ENCODE data around the gene CEP350.

DNA sequence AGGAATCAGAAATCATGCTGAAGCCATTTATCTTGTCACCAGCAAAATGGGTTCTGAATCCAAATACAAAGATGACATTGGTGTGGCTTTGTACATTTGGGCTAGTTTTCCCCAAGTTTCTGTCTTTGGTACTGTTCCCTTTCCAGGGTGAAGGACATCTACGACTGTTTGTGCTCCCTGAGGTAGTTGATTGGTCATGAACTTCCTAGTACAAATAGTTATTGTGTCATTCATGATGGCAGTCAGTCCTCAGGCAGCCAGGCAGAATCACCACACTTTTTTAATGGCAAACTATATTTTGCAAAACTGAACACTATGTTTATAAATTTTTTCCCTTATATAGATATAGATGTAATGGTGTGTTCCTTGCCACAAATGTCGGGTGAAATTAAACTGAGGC, 46.0 kb downstream of the CEP350 start:
- TF ChIP-seq MAZ (IDR thresholded peaks at IDR 0.05; ENCODE audit: borderline replicate concordance, low read depth, low read length) (no peak), CHD2 (IDR thresholded peaks at IDR 0.05; ENCODE audit: low read length, partially characterized antibody) (no peak), POLR2A (IDR thresholded peaks at IDR 0.05; ENCODE audit: low read length) (no peak), ZNF302 (CRISPR knock-in tag; IDR thresholded peaks at IDR 0.05) (no peak), JUNB (IDR thresholded peaks at IDR 0.05) (no peak), RNF2 (IDR thresholded peaks at IDR 0.05; ENCODE audit: borderline replicate concordance, low read depth) (no peak), MAX (IDR thresholded peaks at IDR 0.05) (no peak), RAD21 (conservative IDR thresholded peaks at IDR 0.05 in 1 of 2, IDR thresholded peaks at IDR 0.05 in 1 of 2) (no peak), JUN (IDR thresholded peaks at IDR 0.05) (no peak), SMC3 (IDR thresholded peaks at IDR 0.05) (no peak), FOSL2 (IDR thresholded peaks at IDR 0.05) (no peak), FOSL2 (CRISPR knock-in tag; IDR thresholded peaks at IDR 0.05) (no peak)
- TF ChIP-seq, protein P1, sequence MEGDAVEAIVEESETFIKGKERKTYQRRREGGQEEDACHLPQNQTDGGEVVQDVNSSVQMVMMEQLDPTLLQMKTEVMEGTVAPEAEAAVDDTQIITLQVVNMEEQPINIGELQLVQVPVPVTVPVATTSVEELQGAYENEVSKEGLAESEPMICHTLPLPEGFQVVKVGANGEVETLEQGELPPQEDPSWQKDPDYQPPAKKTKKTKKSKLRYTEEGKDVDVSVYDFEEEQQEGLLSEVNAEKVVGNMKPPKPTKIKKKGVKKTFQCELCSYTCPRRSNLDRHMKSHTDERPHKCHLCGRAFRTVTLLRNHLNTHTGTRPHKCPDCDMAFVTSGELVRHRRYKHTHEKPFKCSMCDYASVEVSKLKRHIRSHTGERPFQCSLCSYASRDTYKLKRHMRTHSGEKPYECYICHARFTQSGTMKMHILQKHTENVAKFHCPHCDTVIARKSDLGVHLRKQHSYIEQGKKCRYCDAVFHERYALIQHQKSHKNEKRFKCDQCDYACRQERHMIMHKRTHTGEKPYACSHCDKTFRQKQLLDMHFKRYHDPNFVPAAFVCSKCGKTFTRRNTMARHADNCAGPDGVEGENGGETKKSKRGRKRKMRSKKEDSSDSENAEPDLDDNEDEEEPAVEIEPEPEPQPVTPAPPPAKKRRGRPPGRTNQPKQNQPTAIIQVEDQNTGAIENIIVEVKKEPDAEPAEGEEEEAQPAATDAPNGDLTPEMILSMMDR (IDR thresholded peaks at IDR 0.05), result no peak

Data from A549 (cell line).